TTC549 (cell line): ENCODE measurements around the gene CBLN3.

Source experiments
- FAIRE-seq: peaks from 2 replicates; lab custom pipeline; 2012; peaks lifted over from hg19 to GRCh38; lab: Jason Lieb, UNC

Gene CBLN3

GRCh38 chr14:24439257-24439656 is 9.8 kb upstream of the CBLN3 start:
- no peak for FAIRE-seq

- no peak for FAIRE-seq
Observed at GRCh38 chr14:24438223-24439097, 9.0 kb upstream of the CBLN3 start.

GRCh38 chr14:24437736-24438067 is 8.2 kb upstream of the CBLN3 start:
- no peak for FAIRE-seq

- FAIRE-seq = no peak
Observed at GRCh38 chr14:24437020-24437735, 7.7 kb upstream of the CBLN3 start.

GRCh38 chr14:24436355-24437019 is 7.0 kb upstream of the CBLN3 start:
- FAIRE-seq = no peak

- FAIRE-seq = no peak
Observed at GRCh38 chr14:24435998-24436354, 6.5 kb upstream of the CBLN3 start.

GRCh38 chr14:24435192-24435810 is 5.8 kb upstream of the CBLN3 start:
- FAIRE-seq = no peak

- FAIRE-seq = no peak
Observed at GRCh38 chr14:24434676-24435075, 5.2 kb upstream of the CBLN3 start.

GRCh38 chr14:24434036-24434435 is 4.6 kb upstream of the CBLN3 start:
- no peak for FAIRE-seq

GRCh38 chr14:24432259-24433131 is 3.0 kb upstream of the CBLN3 start:
- no peak for FAIRE-seq

GRCh38 chr14:24431569-24432258 is 2.2 kb upstream of the CBLN3 start:
- no peak for FAIRE-seq

- no peak for FAIRE-seq
Observed at GRCh38 chr14:24430682-24431568, 1.5 kb upstream of the CBLN3 start.

- FAIRE-seq = no peak
Observed at GRCh38 chr14:24430143-24430681, 744 bp upstream of the CBLN3 start.

- no peak for FAIRE-seq
Observed at GRCh38 chr14:24428628-24429394, 657 bp downstream of the CBLN3 start.

- no peak for FAIRE-seq
Observed at GRCh38 chr14:24427537-24428508, 1.6 kb downstream of the CBLN3 start.

GRCh38 chr14:24426912-24427536 is 2.4 kb downstream of the CBLN3 start:
- FAIRE-seq = no peak

GRCh38 chr14:24426150-24426911 is 3.1 kb downstream of the CBLN3 start:
- FAIRE-seq = no peak
